GM18505 (cell line): ENCODE data around the gene HDAC8.
A peak's percentile ranks its signal among the peaks of the same experiment; 100 is the strongest.
"Not testable (repeated sequence)": the region's sequence is repeated elsewhere in the genome, so short reads cannot be mapped to it uniquely, and the experiment has no call there.

Experiments
- ATAC-seq: cut with Tn5 transposase; IDR thresholded peaks from one replicate; pipeline ENCODE4 v1.9.1; 2021; ENCODE audit not compliant: unreplicated experiment
- POLR2A ChIP-seq: IDR thresholded peaks from 4 replicates; pipeline ENCODE4 v1.6.1; 2011; ENCODE audit warnings: borderline replicate concordance; ENCODE audit not compliant: insufficient read depth, insufficient read length; ENCODE audit errors: extremely low read depth

The HDAC8 gene

GRCh38 chrX:72330131-72330530, 242.5 kb downstream of the HDAC8 start:
- no peak for TF ChIP-seq POLR2A
- no peak for ATAC-seq

GRCh38 chrX:72326605-72327300, 245.9 kb downstream of the HDAC8 start:
- ATAC-seq, result no peak
- no peak for TF ChIP-seq POLR2A

GRCh38 chrX:72319651-72320050, 253.0 kb downstream of the HDAC8 start:
- ATAC-seq, result not testable (repeated sequence)

- no peak for ATAC-seq
- TF ChIP-seq POLR2A, result no peak
These were observed 255.5 kb downstream of the HDAC8 start for GRCh38 chrX:72317139-72317538.

- ATAC-seq, result no peak
- no peak for TF ChIP-seq POLR2A
These were observed 256.1 kb downstream of the HDAC8 start for GRCh38 chrX:72316408-72317110.

GRCh38 chrX:72314881-72315280, 257.8 kb downstream of the HDAC8 start:
- no peak for TF ChIP-seq POLR2A
- no peak for ATAC-seq

- no peak for TF ChIP-seq POLR2A
- no peak for ATAC-seq
These were observed 258.7 kb downstream of the HDAC8 start for GRCh38 chrX:72313707-72314641.

GRCh38 chrX:72312311-72312940, 260.2 kb downstream of the HDAC8 start:
- ATAC-seq, result no peak
- TF ChIP-seq POLR2A, result no peak

GRCh38 chrX:72309297-72310071, 263.2 kb downstream of the HDAC8 start:
- ATAC-seq, result no peak
- TF ChIP-seq POLR2A, result no peak

- no peak for TF ChIP-seq POLR2A
- ATAC-seq, result peak; percentile 40
These were observed 263.9 kb downstream of the HDAC8 start for GRCh38 chrX:72308566-72309296.

GRCh38 chrX:72308209-72308565, 264.5 kb downstream of the HDAC8 start:
- ATAC-seq, result no peak
- TF ChIP-seq POLR2A, result no peak

GRCh38 chrX:72307646-72308051, 265.0 kb downstream of the HDAC8 start:
- ATAC-seq, result no peak
- TF ChIP-seq POLR2A, result no peak
